AG04449 (cell line): ENCODE results near the gene CACNA1C.

ENCODE experiments used
- CTCF ChIA-PET: fragments of 350-600 bp; formaldehyde crosslinking; extraction: SDS; loops from one replicate; lab custom pipeline; 2021; ENCODE audit warnings: antibody characterized with exemption; lab: Yijun Ruan, JAX
- POLR2A ChIA-PET: fragments of 400-600, 350-600 bp; formaldehyde crosslinking; extraction: SDS; loops from one replicate; lab custom pipeline; 2020; ENCODE audit warnings: antibody characterized with exemption, inconsistent platforms; lab: Yijun Ruan, JAX
- DNase-seq: peaks from one replicate; pipeline ENCODE4 v3.0.0-alpha.2; 2010; ENCODE audit warnings: low read depth, low spot score
- H3K4me3 ChIP-seq: 2 replicates; pipeline ENCODE4 v1.5.1; 2011; ENCODE audit warnings: low read depth, mild to moderate bottlenecking, control low read depth, low read length
- TF ChIP-seq, protein P1 (sequence below): IDR thresholded peaks from one replicate; pipeline ENCODE4 v1.5.1; 2011; ENCODE audit warnings: mild to moderate bottlenecking, moderate library complexity, low read length, control low read depth, inconsistent platforms; ENCODE audit not compliant: insufficient read depth; ENCODE audit errors: missing control alignments

CACNA1C gene

DNA sequence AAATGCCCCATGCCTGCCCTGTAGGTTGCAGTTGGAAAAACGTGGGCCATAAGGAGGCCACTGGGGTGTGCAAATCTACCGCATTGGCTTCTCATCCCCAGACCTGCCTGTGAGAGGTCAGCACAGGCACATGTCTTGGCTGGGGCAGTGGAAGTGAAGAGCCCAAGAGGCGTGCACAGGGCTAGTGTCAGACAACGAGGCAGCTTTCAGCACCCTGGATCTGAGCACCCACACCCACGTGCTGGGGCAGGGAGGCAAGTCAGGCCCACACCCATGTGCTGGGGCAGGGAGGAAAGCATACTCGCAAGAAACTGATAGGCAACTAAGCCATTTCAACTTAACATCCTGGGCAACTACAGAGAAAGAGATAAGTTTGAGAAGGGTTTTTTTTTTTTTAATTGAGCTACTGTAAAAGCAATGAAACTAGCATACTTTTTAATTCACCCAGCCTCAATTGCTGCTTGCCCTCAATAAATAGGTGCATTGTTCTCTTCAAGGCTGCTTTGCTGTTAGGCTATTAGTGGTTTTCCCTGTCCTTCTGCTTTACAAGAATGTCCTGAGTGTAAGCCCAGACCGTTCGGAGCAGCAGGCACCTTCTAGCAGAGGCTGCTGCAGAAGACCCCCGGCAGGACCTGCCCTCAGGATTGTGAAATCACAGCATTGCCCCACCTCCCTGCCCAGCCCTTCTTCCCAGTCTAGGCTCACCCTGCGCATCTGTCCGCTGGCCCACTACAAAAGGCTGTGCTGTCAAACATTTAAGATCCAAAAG, 386.7 kb downstream of the CACNA1C start:
- TF ChIP-seq, protein P1, sequence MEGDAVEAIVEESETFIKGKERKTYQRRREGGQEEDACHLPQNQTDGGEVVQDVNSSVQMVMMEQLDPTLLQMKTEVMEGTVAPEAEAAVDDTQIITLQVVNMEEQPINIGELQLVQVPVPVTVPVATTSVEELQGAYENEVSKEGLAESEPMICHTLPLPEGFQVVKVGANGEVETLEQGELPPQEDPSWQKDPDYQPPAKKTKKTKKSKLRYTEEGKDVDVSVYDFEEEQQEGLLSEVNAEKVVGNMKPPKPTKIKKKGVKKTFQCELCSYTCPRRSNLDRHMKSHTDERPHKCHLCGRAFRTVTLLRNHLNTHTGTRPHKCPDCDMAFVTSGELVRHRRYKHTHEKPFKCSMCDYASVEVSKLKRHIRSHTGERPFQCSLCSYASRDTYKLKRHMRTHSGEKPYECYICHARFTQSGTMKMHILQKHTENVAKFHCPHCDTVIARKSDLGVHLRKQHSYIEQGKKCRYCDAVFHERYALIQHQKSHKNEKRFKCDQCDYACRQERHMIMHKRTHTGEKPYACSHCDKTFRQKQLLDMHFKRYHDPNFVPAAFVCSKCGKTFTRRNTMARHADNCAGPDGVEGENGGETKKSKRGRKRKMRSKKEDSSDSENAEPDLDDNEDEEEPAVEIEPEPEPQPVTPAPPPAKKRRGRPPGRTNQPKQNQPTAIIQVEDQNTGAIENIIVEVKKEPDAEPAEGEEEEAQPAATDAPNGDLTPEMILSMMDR, result no peak
- no peak for DNase-seq
- ChIA-PET CTCF (interaction anchor here (0.6 kb wide), 1 partner anchor 42 kb away, joined by 3 read pairs; no protein-coding TSS in a partner anchor), POLR2A (no interaction called here)
- H3K4me3 ChIP-seq, result no peak overlapping the region

DNA sequence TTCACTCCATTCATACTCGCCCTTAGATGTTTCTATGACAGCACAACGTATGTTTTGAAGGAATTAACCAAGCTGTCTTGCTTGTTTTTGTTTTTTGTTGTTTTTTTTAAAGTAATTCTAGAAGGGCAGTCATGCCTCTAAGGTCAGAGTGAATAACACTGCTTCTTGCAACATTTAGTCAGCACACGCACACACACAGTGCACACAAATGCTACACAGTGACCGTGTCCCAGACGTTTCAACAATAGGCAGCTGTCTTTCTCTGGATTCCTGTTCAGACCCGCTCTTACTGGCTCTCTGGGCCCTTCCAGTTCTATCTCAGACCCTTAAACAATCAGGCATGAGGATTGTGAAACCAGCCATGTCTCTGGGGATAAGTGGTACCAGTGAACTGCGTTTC, 391.0 kb downstream of the CACNA1C start:
- POLR2A ChIA-PET, result no interaction called here

DNA sequence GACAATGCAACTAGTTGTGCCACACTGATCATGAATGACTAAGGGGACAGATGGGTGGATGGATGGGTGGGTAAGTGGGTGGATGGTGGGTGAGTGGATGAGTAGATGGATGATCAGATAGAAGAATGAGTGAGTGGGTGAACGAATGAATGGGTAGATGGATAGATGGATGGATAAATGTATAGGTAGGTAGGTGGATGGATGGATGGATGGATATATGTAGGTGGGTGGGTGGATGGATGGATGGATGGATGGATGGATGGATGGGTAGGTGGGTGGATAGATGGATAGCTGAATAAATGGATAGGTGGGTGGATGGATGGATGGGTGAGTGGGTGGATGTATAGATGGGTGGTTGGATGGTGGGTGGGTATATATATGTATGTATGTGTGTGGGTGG, 393.2 kb downstream of the CACNA1C start:
- POLR2A ChIA-PET, result no interaction called here

More for the DNA sequence above, 391.0 kb downstream of the CACNA1C start:
- TF ChIP-seq, protein P1, result no peak
- H3K4me3 ChIP-seq, result no peak overlapping the region
- CTCF ChIA-PET, result no interaction called here
- no peak for DNase-seq

DNA sequence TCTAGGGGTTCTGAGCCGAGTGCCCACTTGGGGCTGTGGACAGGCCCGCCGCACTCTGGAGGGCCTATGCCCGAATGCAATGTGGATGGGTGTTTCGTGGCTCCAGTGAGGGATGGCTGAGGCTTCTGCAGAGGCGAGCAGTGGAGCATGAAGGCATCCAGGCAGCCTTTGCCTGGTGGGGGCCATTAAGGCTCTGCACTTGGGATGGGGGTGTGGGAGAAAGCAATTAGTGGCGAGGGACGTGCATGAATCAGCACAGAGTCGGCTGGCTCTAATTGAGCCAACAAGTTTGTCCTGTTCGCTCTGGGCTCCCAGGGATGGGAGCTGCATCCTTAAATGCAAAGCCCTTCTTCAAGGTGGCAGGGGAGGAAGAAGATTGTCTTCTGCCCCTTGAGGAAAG, 395.1 kb downstream of the CACNA1C start:
- H3K4me3 ChIP-seq, result no peak overlapping the region
- CTCF ChIA-PET, result interaction anchor here (1.6 kb wide), 1 partner anchor 52 kb away, joined by 4 read pairs; no protein-coding TSS in a partner anchor
- TF ChIP-seq, protein P1, result no peak
- POLR2A ChIA-PET, result no interaction called here
- no peak for DNase-seq

More for the DNA sequence above, 393.2 kb downstream of the CACNA1C start:
- TF ChIP-seq, protein P1, result no peak
- no peak for DNase-seq
- CTCF ChIA-PET, result no interaction called here
- H3K4me3 ChIP-seq, result no peak overlapping the region

DNA sequence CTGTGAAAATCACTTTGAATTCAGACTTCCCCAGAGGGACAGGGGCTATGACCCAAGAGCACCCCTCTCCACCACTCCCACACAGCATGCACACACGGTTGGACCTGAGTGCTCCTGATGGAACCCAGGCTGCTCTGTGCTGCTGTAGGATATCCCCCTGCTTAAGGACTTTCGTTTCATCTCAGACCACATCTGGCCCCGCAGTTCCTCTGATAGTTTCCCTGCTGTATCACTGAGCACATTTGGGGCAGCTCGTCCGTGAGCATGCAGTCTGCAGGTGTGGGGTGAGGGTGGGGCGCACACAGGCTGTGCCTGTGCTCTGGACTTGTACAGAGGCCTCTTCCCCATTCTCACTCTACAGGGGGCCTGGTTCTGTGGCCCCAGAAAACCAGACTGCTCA, 396.8 kb downstream of the CACNA1C start:
- DNase-seq, result no peak
- POLR2A ChIA-PET, result no interaction called here
- TF ChIP-seq, protein P1, result no peak
- H3K4me3 ChIP-seq, result no peak overlapping the region
- CTCF ChIA-PET, result no interaction called here

DNA sequence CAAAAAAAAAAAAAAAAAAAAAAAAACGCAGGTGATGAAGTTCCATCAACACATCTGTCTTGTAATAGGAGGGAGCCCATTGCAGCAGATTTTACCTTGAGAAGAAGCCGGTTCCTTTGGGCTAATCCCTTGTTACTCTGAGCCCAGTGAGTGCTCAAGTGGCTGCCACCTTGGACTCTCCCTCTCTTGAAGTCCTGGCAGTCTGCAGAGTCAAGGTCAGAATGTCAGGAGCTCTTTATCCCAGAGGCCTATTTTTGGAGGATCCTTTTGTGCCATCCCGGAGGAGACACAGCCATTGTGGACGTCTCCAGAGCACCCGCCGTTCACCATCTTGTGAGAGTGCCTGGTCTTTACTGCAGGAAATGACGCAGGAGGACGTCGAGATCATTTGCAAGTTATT, 397.8 kb downstream of the CACNA1C start:
- POLR2A ChIA-PET, result no interaction called here
- H3K4me3 ChIP-seq, result no peak overlapping the region
- CTCF ChIA-PET, result no interaction called here
- TF ChIP-seq, protein P1, result no peak
- no peak for DNase-seq
